SK-N-SH treated with all-trans-retinoic acid at 6 μM for 48 hours (cell line): ENCODE data around the gene GRIK4.

ENCODE experiments used
- ATAC-seq: fragments of 200-7000 bp; cut with Tn5 transposase; 3 replicates; pipeline ENCODE4 v1.9.1; 2020; ENCODE audit warnings: mild to moderate bottlenecking, moderate library complexity
- BACH2 ChIP-seq: fragments of 250-450 bp; sonication (Bioruptor Pico); IDR thresholded peaks from 2 replicates; pipeline ENCODE4 v1.9.0; 2021; ENCODE audit warnings: mild to moderate bottlenecking, borderline replicate concordance
- CREB5 ChIP-seq: fragments of 250-450 bp; sonication (Bioruptor Pico); IDR thresholded peaks from 2 replicates; pipeline ENCODE4 v1.5.1; 2020; ENCODE audit warnings: low read depth, mild to moderate bottlenecking, moderate library complexity
- CSDC2 ChIP-seq: fragments of 250-450 bp; sonication (Bioruptor Pico); IDR thresholded peaks from 2 replicates; pipeline ENCODE4 v1.5.0; 2020; ENCODE audit warnings: mild to moderate bottlenecking, moderate library complexity
- ESRRG ChIP-seq: fragments of 250-450 bp; sonication (Bioruptor Pico); IDR thresholded peaks from 2 replicates; pipeline ENCODE4 v1.6.1; 2021; ENCODE audit warnings: mild to moderate bottlenecking
- GLIS3 ChIP-seq: fragments of 250-450 bp; sonication (Bioruptor Pico); IDR thresholded peaks from 2 replicates; pipeline ENCODE4 v1.5.0; 2020; ENCODE audit warnings: mild to moderate bottlenecking, moderate library complexity
- ISL1 ChIP-seq: fragments of 250-450 bp; sonication (Bioruptor Pico); IDR thresholded peaks from 2 replicates; pipeline ENCODE4 v2.1.2; 2022; ENCODE audit warnings: mild to moderate bottlenecking, moderate library complexity
- OSR1 ChIP-seq: fragments of 250-450 bp; sonication (Bioruptor Pico); IDR thresholded peaks from 2 replicates; pipeline ENCODE4 v1.8.0; 2022; ENCODE audit warnings: moderate library complexity, mild to moderate bottlenecking, inconsistent platforms
- POU6F1 ChIP-seq: fragments of 250-450 bp; sonication (Bioruptor Pico); IDR thresholded peaks from 2 replicates; pipeline ENCODE4 v1.8.0; 2021; ENCODE audit warnings: low read depth, mild to moderate bottlenecking, moderate library complexity, borderline replicate concordance
- PPARA ChIP-seq: fragments of 250-450 bp; sonication (Bioruptor Pico); IDR thresholded peaks from 2 replicates; pipeline ENCODE4 v1.5.0; 2020; ENCODE audit warnings: mild to moderate bottlenecking, borderline replicate concordance
- SNAI2 ChIP-seq: fragments of 250-450 bp; sonication (Bioruptor Pico); IDR thresholded peaks from 2 replicates; pipeline ENCODE4 v1.5.0; 2020; ENCODE audit warnings: mild to moderate bottlenecking, moderate library complexity
- TCF4 ChIP-seq: fragments of 250-450 bp; sonication (Bioruptor Pico); IDR thresholded peaks from 2 replicates; pipeline ENCODE4 v1.8.0; 2021; ENCODE audit warnings: mild to moderate bottlenecking, moderate library complexity, borderline replicate concordance
- TOX ChIP-seq: fragments of 250-450 bp; sonication (Bioruptor Pico); IDR thresholded peaks from 2 replicates; pipeline ENCODE4 v1.8.0; 2021; ENCODE audit warnings: mild to moderate bottlenecking, moderate library complexity, borderline replicate concordance
- TSHZ2 ChIP-seq: fragments of 250-450 bp; sonication (Bioruptor Pico); IDR thresholded peaks from 2 replicates; pipeline ENCODE4 v1.5.0; 2020; ENCODE audit warnings: mild to moderate bottlenecking, moderate library complexity
- ZC3H10 ChIP-seq: fragments of 250-450 bp; sonication (Bioruptor Pico); IDR thresholded peaks from 2 replicates; pipeline ENCODE4 v1.5.1; 2021; ENCODE audit warnings: mild to moderate bottlenecking, moderate library complexity
- ZFP3 ChIP-seq: fragments of 250-450 bp; sonication (Bioruptor Pico); IDR thresholded peaks from 2 replicates; pipeline ENCODE4 v1.5.0; 2020; ENCODE audit warnings: mild to moderate bottlenecking, moderate library complexity
- ZFP30 ChIP-seq: fragments of 450-650 bp; formaldehyde crosslinking; IDR thresholded peaks from 2 replicates; pipeline ENCODE4 v1.5.0; 2022; ENCODE audit warnings: mild to moderate bottlenecking, moderate library complexity
- ZNF565 ChIP-seq: fragments of 450-650 bp; formaldehyde crosslinking; conservative IDR thresholded peaks from 2 replicates; pipeline ENCODE4 v1.5.0; 2020; ENCODE audit warnings: low read depth, mild to moderate bottlenecking, moderate library complexity
- ZNF8 ChIP-seq: fragments of 450-650 bp; formaldehyde crosslinking; IDR thresholded peaks from 2 replicates; pipeline ENCODE4 v1.5.0; 2020; ENCODE audit warnings: mild to moderate bottlenecking, moderate library complexity
- TF ChIP-seq, protein P1 (sequence below): fragments of 250-450 bp; sonication (Bioruptor Pico); IDR thresholded peaks from 2 replicates; pipeline ENCODE4 v1.5.1; 2021; ENCODE audit warnings: mild to moderate bottlenecking, moderate library complexity

The GRIK4 gene

DNA sequence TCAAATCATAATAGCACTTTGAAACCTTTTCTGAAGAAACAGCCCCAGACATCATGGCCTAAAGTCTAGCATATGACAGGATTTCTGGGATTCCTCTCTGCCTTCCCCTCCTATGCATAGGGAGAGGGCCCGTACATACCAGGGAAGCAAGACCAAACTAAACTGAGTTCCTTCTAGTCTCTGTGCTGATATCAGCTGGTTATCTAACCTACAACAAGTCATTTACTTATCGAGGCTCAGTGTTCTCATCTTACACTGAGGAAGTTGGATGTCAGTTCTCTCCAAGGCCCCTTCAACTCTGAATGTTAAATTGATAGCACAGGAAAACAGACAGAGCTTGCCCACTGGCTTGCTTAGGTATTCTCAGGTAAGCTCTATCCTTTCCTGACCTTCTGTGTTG is 17.0 kb upstream of the GRIK4 start:
- TF ChIP-seq TOX (CRISPR knock-in tag) (no peak), CREB5 (CRISPR knock-in tag) (no peak), ZNF565 (CRISPR knock-in tag) (no peak), ZFP3 (CRISPR knock-in tag) (no peak), ESRRG (CRISPR knock-in tag) (no peak), CSDC2 (CRISPR knock-in tag) (no peak), ZFP30 (CRISPR knock-in tag) (no peak), ZNF8 (CRISPR knock-in tag) (no peak), GLIS3 (no peak), OSR1 (CRISPR knock-in tag) (no peak), TSHZ2 (CRISPR knock-in tag) (no peak), SNAI2 (no peak), BACH2 (CRISPR knock-in tag) (no peak), PPARA (CRISPR knock-in tag) (no peak), ZC3H10 (CRISPR knock-in tag) (no peak), POU6F1 (CRISPR knock-in tag) (no peak)
- TF ChIP-seq, protein P1, sequence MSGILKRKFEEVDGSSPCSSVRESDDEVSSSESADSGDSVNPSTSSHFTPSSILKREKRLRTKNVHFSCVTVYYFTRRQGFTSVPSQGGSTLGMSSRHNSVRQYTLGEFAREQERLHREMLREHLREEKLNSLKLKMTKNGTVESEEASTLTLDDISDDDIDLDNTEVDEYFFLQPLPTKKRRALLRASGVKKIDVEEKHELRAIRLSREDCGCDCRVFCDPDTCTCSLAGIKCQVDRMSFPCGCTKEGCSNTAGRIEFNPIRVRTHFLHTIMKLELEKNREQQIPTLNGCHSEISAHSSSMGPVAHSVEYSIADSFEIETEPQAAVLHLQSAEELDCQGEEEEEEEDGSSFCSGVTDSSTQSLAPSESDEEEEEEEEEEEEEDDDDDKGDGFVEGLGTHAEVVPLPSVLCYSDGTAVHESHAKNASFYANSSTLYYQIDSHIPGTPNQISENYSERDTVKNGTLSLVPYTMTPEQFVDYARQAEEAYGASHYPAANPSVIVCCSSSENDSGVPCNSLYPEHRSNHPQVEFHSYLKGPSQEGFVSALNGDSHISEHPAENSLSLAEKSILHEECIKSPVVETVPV (CRISPR knock-in tag), result no peak
- ATAC-seq, result no peak

DNA sequence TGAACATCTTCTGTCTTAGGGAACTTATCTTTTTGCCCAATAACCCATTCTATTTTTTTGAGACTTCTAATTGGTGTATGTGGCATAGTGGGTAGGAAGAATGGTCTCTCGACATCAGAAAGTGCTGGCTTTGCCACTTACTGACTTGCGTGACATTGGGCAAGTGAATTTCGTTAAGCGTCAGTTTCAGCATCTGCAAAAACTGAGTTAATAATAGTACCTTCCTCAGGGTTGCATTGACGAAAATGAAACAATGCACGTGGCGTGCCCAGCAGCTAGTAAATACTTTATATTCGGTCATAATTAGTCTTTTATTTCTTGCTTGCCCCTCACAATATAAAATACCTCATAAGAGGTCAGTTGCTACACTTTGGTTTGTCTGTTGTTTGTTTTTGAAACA is 12.5 kb upstream of the GRIK4 start:
- TF ChIP-seq ZC3H10 (CRISPR knock-in tag) (no peak), ZNF565 (CRISPR knock-in tag) (no peak), GLIS3 (no peak), BACH2 (CRISPR knock-in tag) (no peak)
- no peak for ATAC-seq

- no peak for ATAC-seq
These were observed 11.7 kb upstream of the GRIK4 start for GRCh38 chr11:120499859-120500258.

More at GRCh38 chr11:120499859-120500258, 11.7 kb upstream of the GRIK4 start:
- TF ChIP-seq ZNF8 (CRISPR knock-in tag) (no peak), TCF4 (CRISPR knock-in tag) (no peak), SNAI2 (no peak), ISL1 (CRISPR knock-in tag) (no peak), POU6F1 (CRISPR knock-in tag) (no peak), BACH2 (CRISPR knock-in tag) (no peak), ZC3H10 (CRISPR knock-in tag) (no peak)
- TF ChIP-seq, protein P1 (CRISPR knock-in tag), result no peak
